Colonic mucosa (tissue), 4 donors: Measurements from ENCODE around the gene RNF130. TPM values are rescaled to one million over a fixed set of nuclear protein-coding genes. Genes with fewer than 3 reads are reported as not detected.
"Not testable (repeated sequence)": the region's sequence is repeated elsewhere in the genome, so short reads cannot be mapped to it uniquely, and the experiment has no call there.

ENCODE experiments used
- DNase-seq: peaks from one replicate; pipeline ENCODE4 v3.0.0-alpha.2; 2020
- H3K27ac ChIP-seq: fragments of 200-600 bp; one replicate; pipeline ENCODE4 v1.8.0; 2021
- H3K27me3 ChIP-seq: fragments of 200-600 bp; one replicate; pipeline ENCODE4 v1.8.0; 2021
- H3K36me3 ChIP-seq: fragments of 200-600 bp; one replicate; pipeline ENCODE4 v1.8.0; 2021
- H3K4me1 ChIP-seq: fragments of 200-600 bp; one replicate; pipeline ENCODE4 v1.8.0; 2021; ENCODE audit warnings: mild to moderate bottlenecking
- H3K4me3 ChIP-seq: fragments of 200-600 bp; one replicate; pipeline ENCODE4 v1.8.0; 2021
- H3K9ac ChIP-seq, 2 donors: one replicate each; pipeline ENCODE4 v1.7.0; 2013; ENCODE audit warnings: control low read depth in 2 of 2, low read depth in 2 of 2, low read length in 2 of 2
- H3K9me3 ChIP-seq: fragments of 200-600 bp; one replicate; pipeline ENCODE4 v1.8.0; 2021
- CTCF ChIP-seq: fragments of 200-600 bp; IDR thresholded peaks from one replicate; pipeline ENCODE4 v1.8.0; 2022; ENCODE audit warnings: antibody characterized with exemption, mild to moderate bottlenecking
- intact Hi-C: fragments of 100-400 bp; cut with DNase I; formaldehyde crosslinking; loops from one replicate; pipeline ENCODE4 v1.14.1; 2022
- total RNA-seq, 2 donors: library from RNA; stranded (reverse); fragmentation: NEBNext Ultra II Directional in 1 of 2; extraction: Animal tissue kit (Norgen Biotek cat#: 25700) in 1 of 2; gene quantifications; one replicate each; pipeline ENCODE4 v1.2.1, GENCODE V29; 2021
- donor health status: healthy.
- donor health status: DM: no; HTN: no; CAD: no.
- donor health status: DM: no; HTN: no; CAD: no.

RNF130 gene
- total RNA-seq, 2 donors from 2014 or later, result 32.0 to 41.7 TPM

DNA sequence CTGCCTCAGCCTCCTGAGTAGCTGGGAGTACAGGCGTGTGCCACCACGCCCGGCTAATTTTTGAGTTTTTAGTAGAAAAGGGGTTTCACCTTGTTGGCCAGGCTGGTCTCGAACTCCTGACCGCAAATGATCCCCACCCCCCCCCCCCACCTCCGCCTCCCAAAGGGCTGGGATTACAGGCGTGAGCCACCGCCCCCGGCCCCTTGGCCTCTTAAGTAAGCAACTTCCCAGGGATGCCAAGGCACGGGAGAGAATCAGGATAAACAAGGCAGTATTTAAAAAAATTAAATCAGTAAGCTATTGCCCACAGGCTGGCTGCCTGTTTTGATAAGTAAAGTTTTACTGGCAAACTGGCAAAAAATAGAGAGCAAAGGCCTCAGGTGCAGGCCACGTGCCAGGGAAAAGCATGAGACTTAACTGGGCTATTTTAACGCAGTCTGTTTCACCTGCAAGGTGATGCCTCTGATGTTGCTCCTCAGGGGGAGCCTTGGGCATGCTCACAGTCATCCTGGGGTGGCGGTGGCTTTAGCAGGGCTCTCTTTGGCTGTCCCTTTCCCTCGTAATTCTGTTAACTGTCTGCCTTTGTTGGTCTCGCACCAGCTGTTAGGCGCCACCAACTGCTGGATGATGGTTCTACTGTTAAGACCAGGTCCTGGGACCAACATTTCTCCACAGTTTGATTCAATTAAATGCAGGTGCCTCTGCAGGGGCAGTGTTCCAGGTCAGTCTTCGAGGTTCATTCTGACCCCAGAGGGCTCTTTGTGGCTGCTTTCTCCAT lies 19.4 kb upstream of the RNF130 start:
- Histone ChIP-seq H3K4me1 (peaks cover 5% of the 10 kb centered on the region), H3K4me3 (peak overlapping the region; percentile 56), H3K36me3 (no peaks in the 10 kb centered on the region), H3K27ac (no peak overlapping the region), H3K9me3 (no peaks in the 10 kb centered on the region), H3K9ac (no peak overlapping the region), H3K27me3 (no peaks in the 10 kb centered on the region)
- peak; percentile 57 for DNase-seq
- intact Hi-C loops, result loop anchor here (5.0 kb wide), 1 partner anchor 184 kb away; the partner anchor contains the start of gene TBC1D9B
- no peak for TF ChIP-seq CTCF

DNA sequence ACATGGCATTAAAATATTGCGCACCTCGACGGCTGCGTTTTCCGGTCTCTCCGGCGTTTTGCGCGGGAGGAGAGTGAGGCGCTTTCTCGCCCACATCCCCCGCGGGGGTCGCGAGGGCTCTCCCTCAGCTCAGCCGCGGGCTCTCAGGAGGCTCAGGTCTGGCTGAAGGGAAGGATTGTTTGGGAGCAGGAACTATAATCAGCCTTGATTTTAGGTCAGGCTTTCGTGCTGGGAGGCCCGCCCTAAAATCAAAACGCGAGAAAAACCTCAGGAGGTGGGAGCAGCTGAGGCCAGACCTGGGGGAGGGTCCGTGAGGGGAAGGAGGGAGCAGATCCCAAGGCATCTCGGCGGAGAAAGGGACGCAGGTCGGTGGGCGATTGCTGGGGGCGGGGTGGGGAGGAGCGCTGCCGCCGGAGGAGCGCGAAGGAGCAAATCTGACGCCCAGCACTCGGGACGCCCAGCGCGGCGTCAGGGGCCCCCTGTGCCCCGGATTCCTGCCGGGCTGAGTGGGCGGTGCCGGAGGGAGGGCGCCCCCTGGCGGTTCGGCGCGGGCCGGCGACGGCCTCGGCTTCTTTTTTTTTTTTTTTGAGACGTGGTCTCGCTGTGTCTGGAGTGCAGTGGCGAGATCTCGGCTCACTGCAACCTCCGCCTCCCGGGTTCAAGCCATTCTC lies 18.7 kb upstream of the RNF130 start:
- peak; percentile 96 for TF ChIP-seq CTCF

DNA sequence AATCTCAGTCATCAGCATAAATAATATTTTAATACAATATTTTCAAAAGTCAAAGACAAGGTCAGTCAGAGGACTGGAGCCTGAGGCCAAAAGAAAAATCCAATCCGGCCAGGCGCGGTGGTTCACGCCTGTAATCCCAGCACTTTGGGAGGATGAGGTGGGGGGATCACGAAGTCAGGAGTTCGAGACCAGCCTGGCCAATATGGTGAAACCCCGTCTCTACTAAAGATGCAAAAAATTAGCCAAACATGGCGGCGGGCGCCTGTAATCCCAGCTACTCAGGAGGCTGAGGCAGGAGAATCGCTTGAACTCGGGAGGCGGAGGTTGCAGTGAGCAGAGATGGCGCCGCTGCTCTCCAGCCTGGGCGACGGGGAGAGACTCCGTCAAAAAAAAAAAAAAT lies 18.1 kb upstream of the RNF130 start:
- not testable (repeated sequence) for H3K4me1 ChIP-seq, DNase-seq, H3K27ac ChIP-seq, H3K9me3 ChIP-seq, H3K36me3 ChIP-seq, H3K9ac ChIP-seq, H3K27me3 ChIP-seq, H3K4me3 ChIP-seq
- intact Hi-C loops, result loop anchor here (5.0 kb wide), 2 partner anchors 172 to 182 kb away; partner anchors contain the start of gene TBC1D9B

More for the DNA sequence above, 18.7 kb upstream of the RNF130 start:
- peak; percentile 64 for DNase-seq
- Histone ChIP-seq H3K9ac (no peak overlapping the region), H3K27me3 (no peaks in the 10 kb centered on the region), H3K9me3 (no peaks in the 10 kb centered on the region), H3K36me3 (no peaks in the 10 kb centered on the region), H3K4me1 (peaks cover 5% of the 10 kb centered on the region), H3K4me3 (peak overlapping the region; percentile 56), H3K27ac (peak overlapping the region; percentile 9)
- intact Hi-C loops, result loop anchor here (5.0 kb wide), 1 partner anchor 183 kb away; the partner anchor contains the start of gene TBC1D9B

DNA sequence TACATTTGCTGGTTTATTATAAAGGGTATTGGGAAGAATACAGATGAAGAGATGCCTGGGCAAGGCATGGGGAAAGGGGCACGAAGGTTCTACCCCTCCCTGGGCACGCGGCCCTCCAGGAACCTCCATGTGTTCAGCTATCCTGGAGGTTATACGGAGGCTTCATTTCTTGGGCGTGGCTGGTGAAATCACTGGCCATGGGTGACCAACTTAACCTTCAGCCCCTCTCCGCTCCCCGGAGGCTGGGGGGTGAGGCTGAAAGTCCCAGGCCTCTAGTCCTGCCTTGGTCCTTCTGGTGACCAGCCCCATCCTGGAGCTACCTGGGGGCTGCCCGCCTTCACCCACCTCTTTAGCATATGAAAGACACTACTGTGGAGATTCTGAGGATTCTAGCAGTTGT lies 17.0 kb upstream of the RNF130 start:
- no peak overlapping the region for H3K27ac ChIP-seq
- H3K4me1 ChIP-seq, result peaks cover 5% of the 10 kb centered on the region
- no peaks in the 10 kb centered on the region for H3K9me3 ChIP-seq
- no peak overlapping the region for H3K4me3 ChIP-seq
- no peak overlapping the region for H3K9ac ChIP-seq
- no peak for DNase-seq
- H3K27me3 ChIP-seq, result no peaks in the 10 kb centered on the region
- intact Hi-C loops, result loop anchor here (5.0 kb wide), 1 partner anchor 171 kb away; no protein-coding TSS in a partner anchor
- no peaks in the 10 kb centered on the region for H3K36me3 ChIP-seq
- TF ChIP-seq CTCF, result no peak

- no peaks in the 10 kb centered on the region for H3K9me3 ChIP-seq
- H3K27ac ChIP-seq, result no peak overlapping the region
- H3K36me3 ChIP-seq, result no peaks in the 10 kb centered on the region
- no peaks in the 10 kb centered on the region for H3K27me3 ChIP-seq
- no peak overlapping the region for H3K4me3 ChIP-seq
- DNase-seq, result no peak
- intact Hi-C loops, result loop anchor here (5.0 kb wide), 1 partner anchor 170 kb away; no protein-coding TSS in a partner anchor
- H3K9ac ChIP-seq, result no peak overlapping the region
- TF ChIP-seq CTCF, result no peak
- H3K4me1 ChIP-seq, result peaks cover 5% of the 10 kb centered on the region
These were observed 15.3 kb upstream of the RNF130 start for GRCh38 chr5:180086816-180087399.
